GM10248 (cell line): ENCODE results near the gene NOVA1.

Source experiments
- CTCF ChIA-PET: fragments of 300-600 bp; sonication (Branson Sonifier 250); formaldehyde crosslinking; extraction: SDS; loops from one replicate; lab custom pipeline; 2021; ENCODE audit warnings: antibody characterized with exemption; lab: Yijun Ruan, JAX
- POLR2A ChIA-PET: fragments of 350-650 bp; sonication (Branson Sonifier 250); formaldehyde crosslinking; extraction: SDS; loops from one replicate; lab custom pipeline; 2020; ENCODE audit warnings: antibody characterized with exemption; lab: Yijun Ruan, JAX
- DNase-seq: peaks from one replicate; pipeline ENCODE4 v3.0.0; 2012; ENCODE audit errors: extremely low spot score
- CTCF ChIP-seq: IDR thresholded peaks from 2 replicates; pipeline ENCODE4 v1.5.1; 2012; ENCODE audit warnings: mild to moderate bottlenecking, low read depth; ENCODE audit errors: extremely low read depth, missing control alignments, control extremely low read depth

NOVA1 gene

GRCh38 chr14:26402126-26402525 lies 195.7 kb downstream of the NOVA1 start:
- DNase-seq, result no peak
- POLR2A ChIA-PET, result no interaction called here
- no peak for TF ChIP-seq CTCF
- CTCF ChIA-PET, result interaction anchor here (1.3 kb wide), 1 partner anchor 10 kb away, joined by 3 read pairs; no protein-coding TSS in a partner anchor

GRCh38 chr14:26401179-26401968 lies 196.5 kb downstream of the NOVA1 start:
- no peak for DNase-seq
- ChIA-PET POLR2A (no interaction called here), CTCF (interaction anchor here (1.3 kb wide), 1 partner anchor 10 kb away, joined by 3 read pairs; no protein-coding TSS in a partner anchor)
- TF ChIP-seq CTCF, result no peak

GRCh38 chr14:26400373-26400772 lies 197.5 kb downstream of the NOVA1 start:
- no peak for DNase-seq
- TF ChIP-seq CTCF, result no peak
- CTCF ChIA-PET, result no interaction called here
- POLR2A ChIA-PET, result no interaction called here

GRCh38 chr14:26398616-26399015 lies 199.2 kb downstream of the NOVA1 start:
- ChIA-PET CTCF (no interaction called here), POLR2A (no interaction called here)
- TF ChIP-seq CTCF, result no peak

More at GRCh38 chr14:26398616-26399015, 199.2 kb downstream of the NOVA1 start:
- no peak for DNase-seq
